ENCODE measurements around the gene SYT13. TPM values are rescaled to one million over a fixed set of nuclear protein-coding genes. Genes with fewer than 3 reads are reported as not detected.
"Not testable (repeated sequence)": the region's sequence is repeated elsewhere in the genome, so short reads cannot be mapped to it uniquely, and the experiment has no call there.

Gene SYT13
- total RNA-seq, 1 experiment from 2014 or later: 0.19 TPM

DNA sequence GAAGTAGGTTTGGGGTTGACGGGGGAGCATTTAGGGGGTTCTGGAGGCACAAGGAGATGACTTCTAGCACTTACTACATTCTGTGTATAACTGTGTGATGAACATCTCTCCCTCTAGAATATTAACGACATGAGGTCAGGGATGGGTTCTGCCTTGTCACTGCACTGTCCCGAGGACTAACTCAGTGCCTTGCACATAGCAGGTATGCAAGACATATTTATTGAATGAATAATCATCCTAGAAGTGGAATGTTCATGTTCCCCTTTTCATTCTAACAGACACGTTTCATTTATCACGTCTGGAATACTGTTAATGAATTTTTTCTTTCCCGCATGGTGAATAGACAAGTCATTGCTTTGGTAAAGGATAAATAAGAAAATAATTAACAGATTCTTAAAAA, 12.6 kb downstream of the SYT13 start:
- DNase-seq (ENCODE audit: low spot score): no peak

DNA sequence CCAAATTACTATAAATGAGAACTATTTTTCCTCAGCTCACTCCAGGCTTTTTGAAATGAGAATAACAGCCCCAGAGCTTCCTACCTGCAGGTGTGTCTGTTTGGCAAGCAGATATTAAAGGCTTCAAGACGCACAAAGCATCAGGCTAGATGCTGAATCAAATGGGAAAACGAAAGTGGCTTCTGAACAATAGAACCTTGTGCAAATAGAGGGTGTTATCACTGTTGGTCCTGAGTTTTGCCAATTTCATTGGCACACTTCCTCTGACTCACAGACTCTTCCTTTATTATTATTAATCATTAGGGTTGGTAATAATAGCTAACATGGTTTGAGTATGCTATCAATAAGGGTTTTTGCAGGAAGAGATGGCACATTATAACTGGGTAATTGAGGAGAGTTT, 13.4 kb downstream of the SYT13 start:
- peak; percentile 28 for DNase-seq (ENCODE audit: low spot score)

GRCh38 chr11:45270946-45271716, 15.0 kb downstream of the SYT13 start:
- no peak for DNase-seq (ENCODE audit: low spot score)

GRCh38 chr11:45269678-45270077, 16.5 kb downstream of the SYT13 start:
- no peak for DNase-seq (ENCODE audit: low spot score)

DNA sequence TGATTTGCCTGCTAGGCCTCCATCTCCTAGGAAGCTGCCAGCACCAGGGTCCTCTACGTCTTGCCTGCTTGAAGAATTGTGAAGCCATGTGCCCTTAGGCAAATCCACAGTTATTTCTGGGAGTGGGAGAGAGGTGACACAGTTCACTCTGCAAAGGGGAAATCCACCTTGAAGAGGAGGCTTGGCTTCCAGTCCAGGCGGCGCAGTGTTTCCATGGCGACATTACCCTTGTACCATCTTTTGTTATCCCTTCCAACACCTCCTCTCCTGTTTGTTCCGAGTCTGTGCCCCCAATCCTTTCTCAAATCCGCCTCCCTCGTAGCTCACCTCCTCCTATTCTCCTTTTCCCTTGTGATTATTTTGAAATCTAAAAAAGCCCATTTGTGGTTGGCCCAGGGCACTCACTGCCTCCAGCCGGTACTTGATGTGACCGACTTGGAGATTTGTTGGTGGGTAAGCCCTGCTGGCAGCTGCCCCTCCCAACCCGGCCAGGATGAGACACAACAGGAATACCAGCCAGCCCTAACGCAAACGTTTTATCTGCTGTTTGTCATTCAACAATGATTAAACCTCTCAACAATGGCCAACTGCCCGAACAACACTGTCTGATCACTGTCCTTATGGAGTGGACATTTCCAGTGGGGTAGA, 18.4 kb downstream of the SYT13 start:
- no peak for DNase-seq (ENCODE audit: low spot score)

- no peak for DNase-seq (ENCODE audit: low spot score)
Observed at GRCh38 chr11:45267052-45267451, 19.1 kb downstream of the SYT13 start.

DNA sequence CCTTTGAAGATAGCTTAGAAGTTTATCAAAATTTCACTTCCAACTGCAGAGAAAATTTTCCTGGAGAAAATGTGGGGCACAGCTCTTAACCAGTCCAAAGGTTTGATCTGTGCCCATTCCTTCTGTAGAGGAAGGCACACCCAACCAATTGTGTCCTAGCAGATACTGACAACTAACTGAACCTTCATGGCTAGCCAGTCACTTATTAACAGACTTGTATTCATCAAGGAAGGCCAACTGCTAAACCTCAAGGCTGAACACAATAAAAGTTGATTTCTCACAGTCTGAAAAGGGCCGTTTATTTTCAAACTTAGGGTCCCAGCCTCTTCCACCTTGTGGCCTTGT, 19.5 kb downstream of the SYT13 start:
- DNase-seq (ENCODE audit: low spot score): no peak

DNA sequence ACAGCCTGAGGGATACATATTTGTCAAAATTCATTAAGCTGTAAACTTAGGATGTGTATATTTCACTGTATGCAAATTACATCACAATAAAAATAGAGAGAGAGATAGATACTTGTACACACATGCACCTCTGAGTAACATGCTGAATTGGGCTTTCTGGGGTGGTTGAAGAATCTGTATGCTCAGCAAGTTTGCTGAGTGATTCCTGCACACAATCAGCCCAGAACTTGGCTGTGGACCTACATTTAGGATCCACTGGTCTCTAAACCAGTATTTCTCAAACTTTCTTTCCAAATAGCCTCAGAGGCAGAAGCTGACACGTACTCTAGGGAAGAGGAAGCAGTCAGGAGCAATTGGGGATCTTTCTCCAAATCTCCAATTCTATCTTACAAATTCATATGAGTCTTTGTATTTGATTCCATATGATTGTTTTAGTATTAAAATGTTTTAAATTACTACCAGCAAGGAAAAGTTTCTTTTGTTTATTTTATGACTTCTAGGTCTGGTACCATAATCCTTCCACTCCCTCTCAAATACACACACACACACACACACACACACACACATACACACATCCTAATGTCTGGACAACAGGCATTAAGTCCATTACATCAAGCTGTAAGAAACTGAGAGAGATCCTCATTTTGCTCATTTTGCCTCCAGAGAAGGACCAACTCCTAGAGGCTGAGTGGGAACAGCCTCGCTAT, 20.0 kb downstream of the SYT13 start:
- DNase-seq (ENCODE audit: low spot score): no peak

GRCh38 chr11:45264839-45265515, 21.2 kb downstream of the SYT13 start:
- DNase-seq (ENCODE audit: low spot score): peak; percentile 88

GRCh38 chr11:45263773-45264172, 22.4 kb downstream of the SYT13 start:
- DNase-seq (ENCODE audit: low spot score): no peak

GRCh38 chr11:45262900-45263299, 23.2 kb downstream of the SYT13 start:
- DNase-seq (ENCODE audit: low spot score): no peak

DNA sequence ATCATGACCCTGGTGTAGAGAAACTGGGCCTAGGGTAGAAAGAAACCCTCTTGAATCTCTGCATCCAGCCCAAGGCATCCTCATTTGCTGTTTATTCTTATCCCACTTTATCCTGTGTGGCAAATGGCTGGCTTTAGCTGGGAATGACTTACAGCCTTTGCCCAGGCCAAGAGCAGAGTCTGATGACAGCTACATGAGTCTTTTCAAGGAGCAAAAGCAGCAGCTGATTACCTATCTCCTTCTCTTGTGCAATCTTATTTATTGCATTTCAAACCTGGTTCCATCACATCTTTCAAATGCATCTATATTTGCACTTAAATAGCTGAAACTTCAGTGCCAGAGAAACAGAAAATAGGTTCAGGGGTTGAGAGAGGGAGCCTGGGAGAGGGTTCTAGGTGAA, 26.1 kb downstream of the SYT13 start:
- DNase-seq (ENCODE audit: low spot score): peak; percentile 30

DNA sequence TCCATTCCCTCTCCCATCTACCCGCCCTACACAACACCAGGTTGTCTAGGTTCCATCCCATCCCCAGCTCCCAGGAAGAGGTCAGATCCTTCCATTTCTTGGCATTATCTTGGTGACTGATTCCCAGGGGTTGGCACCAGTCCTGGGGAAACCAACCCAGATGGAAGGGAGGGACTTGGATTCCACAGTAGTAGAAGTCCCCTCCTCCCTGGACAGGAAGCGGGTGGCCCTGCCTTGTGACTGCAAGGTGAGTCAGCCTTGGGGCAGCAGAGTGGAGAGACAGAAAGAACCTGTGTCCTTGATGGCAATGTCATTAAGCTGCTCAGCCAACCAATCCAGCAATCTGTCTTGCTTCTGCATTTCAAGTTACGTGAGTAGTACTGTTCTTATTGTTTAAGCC, 26.5 kb downstream of the SYT13 start:
- DNase-seq (ENCODE audit: low spot score): peak; percentile 94

GRCh38 chr11:45258982-45259530, 27.1 kb downstream of the SYT13 start:
- no peak for DNase-seq (ENCODE audit: low spot score)

- peak; percentile 32 for DNase-seq (ENCODE audit: low spot score)
Observed at GRCh38 chr11:45254070-45254469, 32.1 kb downstream of the SYT13 start.

DNA sequence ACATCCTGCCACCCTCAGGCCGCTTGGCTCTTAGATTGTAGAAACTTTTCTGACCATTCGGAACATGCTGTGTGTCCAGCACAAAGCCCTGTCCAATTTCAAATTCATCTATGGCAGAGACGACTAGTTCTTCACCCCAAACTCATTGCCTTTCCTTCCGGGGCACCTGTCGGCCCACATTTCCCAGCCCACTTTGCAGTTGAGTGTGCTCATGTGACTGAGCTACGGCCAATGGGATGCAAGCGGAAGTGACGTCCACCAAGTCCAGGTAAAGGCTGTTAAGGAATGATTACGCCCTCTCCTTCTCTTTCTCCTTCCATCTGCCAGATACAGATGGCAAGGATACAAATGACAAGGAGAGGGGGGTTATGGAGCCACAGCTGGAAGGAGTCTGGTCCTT, 32.5 kb downstream of the SYT13 start:
- no peak for DNase-seq (ENCODE audit: low spot score)

DNA sequence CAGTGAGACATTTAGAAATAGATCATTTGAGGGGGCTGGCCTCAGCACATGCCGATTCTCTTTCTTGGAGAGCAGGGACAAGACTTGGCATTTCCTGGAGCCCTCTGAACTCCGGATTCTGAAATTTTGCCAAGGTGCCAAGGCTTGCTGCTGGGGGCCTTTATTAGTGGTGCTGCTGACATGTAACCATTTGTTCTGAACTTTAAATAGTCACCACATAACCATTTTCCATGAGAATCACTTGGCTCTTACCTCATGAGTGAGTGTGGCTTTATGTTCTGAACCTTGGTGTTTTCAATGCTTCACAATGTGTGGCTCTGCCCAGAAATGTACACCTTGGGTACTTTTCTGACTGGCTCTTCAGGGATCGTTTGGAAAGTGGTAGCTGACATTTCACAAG, 33.3 kb downstream of the SYT13 start:
- no peak for DNase-seq (ENCODE audit: low spot score)

DNA sequence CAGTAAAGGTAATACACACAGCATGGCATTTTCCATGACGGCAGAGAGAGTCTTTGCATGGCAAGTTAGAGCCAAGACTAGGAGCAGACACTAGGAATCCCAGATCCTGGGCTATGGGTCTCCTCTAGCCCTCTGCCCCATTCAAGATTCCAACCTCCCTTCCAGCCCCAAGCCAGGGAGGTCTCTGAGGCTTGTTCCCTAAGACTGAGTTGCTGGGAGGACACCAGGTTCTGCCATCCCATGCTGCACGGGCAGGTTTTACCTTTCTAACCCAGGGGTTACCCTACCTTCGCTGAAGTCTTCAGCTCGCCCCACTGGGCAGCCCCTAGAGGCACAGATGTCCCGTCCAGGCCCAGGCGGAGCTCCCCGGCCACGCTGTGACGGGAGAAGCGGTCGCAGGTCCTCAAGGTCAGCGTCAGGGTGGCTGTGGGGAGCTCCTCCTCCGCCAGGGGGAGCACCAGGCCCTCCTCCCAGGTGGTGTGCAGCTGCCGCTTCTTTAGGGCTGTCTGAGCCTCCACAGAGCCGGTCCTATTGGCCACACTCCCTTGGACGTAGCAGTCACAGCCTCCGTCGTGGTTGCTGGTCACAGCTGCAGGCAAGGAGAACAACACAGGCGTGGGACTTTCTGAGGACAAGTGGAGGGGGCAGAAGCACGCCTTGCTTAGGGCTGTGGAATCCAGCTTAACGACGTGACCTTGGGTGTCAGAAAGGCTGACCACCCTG, 33.8 kb downstream of the SYT13 start:
- DNase-seq (ENCODE audit: low spot score): peak; percentile 38

DNA sequence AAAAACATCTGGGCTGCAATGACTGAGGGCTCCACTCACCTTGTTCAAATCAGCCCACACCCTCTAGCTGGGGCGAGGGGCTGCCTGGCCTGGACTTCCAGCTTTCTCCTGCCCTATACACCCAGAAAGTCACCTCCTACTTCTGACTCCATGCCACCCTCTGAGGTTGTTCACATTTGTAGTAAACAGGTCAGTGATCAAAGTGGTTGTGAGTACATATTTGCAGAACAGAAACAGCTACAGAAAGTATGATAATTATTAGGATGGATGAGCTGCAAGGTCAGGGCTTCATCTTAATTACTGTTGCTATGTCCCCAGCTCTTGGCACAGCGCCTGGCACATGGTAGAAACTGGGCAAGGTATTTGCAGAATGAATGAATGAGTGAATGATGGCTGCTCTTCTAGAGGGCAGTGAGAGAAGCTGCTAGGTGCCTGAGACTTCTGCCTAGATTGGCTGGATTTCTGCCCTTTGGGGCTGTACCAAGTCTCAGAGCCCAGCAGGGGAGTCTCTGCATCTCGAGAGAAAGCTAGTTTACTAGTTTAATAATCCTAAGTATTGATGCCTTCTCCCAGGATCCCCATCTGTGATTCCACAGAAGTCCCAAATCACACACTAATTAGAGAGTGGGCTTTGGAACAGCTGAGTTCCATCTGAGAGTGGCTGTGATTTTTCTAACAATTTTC, 36.0 kb downstream of the SYT13 start:
- no peak for DNase-seq (ENCODE audit: low spot score)

GRCh38 chr11:45249372-45249771, 36.8 kb downstream of the SYT13 start:
- not testable (repeated sequence) for DNase-seq (ENCODE audit: low spot score)

DNA sequence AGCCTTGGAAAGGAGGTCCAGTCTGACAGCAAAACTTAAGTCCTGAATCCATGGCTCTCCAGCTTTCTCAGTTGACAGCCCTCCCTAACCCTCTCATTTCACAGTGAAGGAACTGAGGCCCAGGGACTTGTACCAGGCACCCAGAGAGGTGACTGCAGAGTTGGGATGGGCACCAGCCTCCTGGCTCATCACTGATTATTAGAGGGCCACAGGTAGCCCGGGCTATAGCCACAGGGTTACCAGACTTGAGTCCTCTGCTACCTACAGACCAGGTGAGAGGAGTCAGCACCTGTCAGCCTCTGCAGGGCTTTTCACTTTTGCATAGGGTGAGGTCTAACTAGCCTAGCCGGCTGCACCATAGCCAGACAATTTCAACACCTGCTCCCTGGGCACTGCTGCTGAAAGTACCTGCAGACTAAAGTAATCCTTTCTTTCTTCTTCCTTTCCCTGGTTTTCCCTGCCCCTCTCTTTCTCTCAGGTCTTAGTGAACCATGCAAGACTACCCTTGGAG, 37.6 kb downstream of the SYT13 start:
- no peak for DNase-seq (ENCODE audit: low spot score)
